ENCODE results near the gene SCUBE1.
A peak's percentile ranks its signal among the peaks of the same experiment; 100 is the strongest.

Gene SCUBE1

GRCh38 chr22:43343262-43343669 lies at the start of gene SCUBE1:
SCUBE1 (minus strand) TSS chr22:43343372; CDS start chr22:43343261, 111 bp downstream.
- DNase-seq, result peak in 29 of 42 donors; percentile 5 to 54 (median 32)

GRCh38 chr22:43392385-43392989 lies 49.3 kb upstream of the SCUBE1 start:
- intact Hi-C loops (cut with DNase I), result no loop called here
- peak in 1 of 42 donors; percentile 28 for DNase-seq

More at GRCh38 chr22:43343262-43343669, at the start of gene SCUBE1:
- intact Hi-C loops (cut with DNase I), result no loop called here

GRCh38 chr22:43391306-43391705 lies 48.1 kb upstream of the SCUBE1 start:
- DNase-seq, result peak in 2 of 42 donors; percentile 3 to 9
- intact Hi-C loops (cut with DNase I), result no loop called here

GRCh38 chr22:43390872-43391271 lies 47.7 kb upstream of the SCUBE1 start:
- intact Hi-C loops (cut with DNase I), result no loop called here
- peak in 1 of 42 donors; percentile 2 for DNase-seq

GRCh38 chr22:43390166-43390565 lies 47.0 kb upstream of the SCUBE1 start:
- DNase-seq, result peak in 1 of 42 donors; percentile 14
- intact Hi-C loops (cut with DNase I), result no loop called here

GRCh38 chr22:43389227-43389836 lies 46.2 kb upstream of the SCUBE1 start:
- intact Hi-C loops (cut with DNase I), result loop anchor here (5.0 kb wide), 1 partner anchor 117 kb away; no protein-coding TSS in a partner anchor
- no peak for DNase-seq

- intact Hi-C loops (cut with DNase I), result loop anchor here (5.0 kb wide), 1 partner anchor 116 kb away; no protein-coding TSS in a partner anchor
- DNase-seq, result peak; percentile 66 to 92 (median 82)
Measured at GRCh38 chr22:43388420-43388851, 45.3 kb upstream of the SCUBE1 start.

- intact Hi-C loops (cut with DNase I), result loop anchor here (5.0 kb wide), 1 partner anchor 116 kb away; no protein-coding TSS in a partner anchor
Measured at GRCh38 chr22:43387815-43388214, 44.6 kb upstream of the SCUBE1 start.

GRCh38 chr22:43385770-43386641 lies 42.8 kb upstream of the SCUBE1 start:
- peak; percentile 66 to 92 (median 84) for DNase-seq
- intact Hi-C loops (cut with DNase I), result loop anchor here (5.0 kb wide), 1 partner anchor 114 kb away; no protein-coding TSS in a partner anchor

More at GRCh38 chr22:43387815-43388214, 44.6 kb upstream of the SCUBE1 start:
- DNase-seq, result peak in 1 of 42 donors; percentile 3

GRCh38 chr22:43384863-43385262 lies 41.7 kb upstream of the SCUBE1 start:
- intact Hi-C loops (cut with DNase I), result loop anchor here (5.0 kb wide), 1 partner anchor 113 kb away; no protein-coding TSS in a partner anchor
- no peak for DNase-seq

GRCh38 chr22:43381693-43382092 lies 38.5 kb upstream of the SCUBE1 start:
- DNase-seq, result no peak
- intact Hi-C loops (cut with DNase I), result no loop called here

- intact Hi-C loops (cut with DNase I), result no loop called here
- no peak for DNase-seq
Measured at GRCh38 chr22:43377896-43378704, 34.9 kb upstream of the SCUBE1 start.

GRCh38 chr22:43377548-43377895 lies 34.4 kb upstream of the SCUBE1 start:
- intact Hi-C loops (cut with DNase I), result no loop called here
- DNase-seq, result no peak

GRCh38 chr22:43376765-43377547 lies 33.8 kb upstream of the SCUBE1 start:
- no peak for DNase-seq
- intact Hi-C loops (cut with DNase I), result no loop called here

- intact Hi-C loops (cut with DNase I), result no loop called here
- DNase-seq, result no peak
Measured at GRCh38 chr22:43375951-43376455, 32.8 kb upstream of the SCUBE1 start.

- intact Hi-C loops (cut with DNase I), result no loop called here
Measured at GRCh38 chr22:43370036-43370435, 26.9 kb upstream of the SCUBE1 start.

GRCh38 chr22:43365715-43366440 lies 22.7 kb upstream of the SCUBE1 start:
- intact Hi-C loops (cut with DNase I), result no loop called here

More at GRCh38 chr22:43370036-43370435, 26.9 kb upstream of the SCUBE1 start:
- DNase-seq, result no peak

More at GRCh38 chr22:43365715-43366440, 22.7 kb upstream of the SCUBE1 start:
- DNase-seq, result no peak

Data from head of caudate nucleus (tissue), 42 donors.